ENCODE results near the gene FRAS1.

Gene FRAS1

GRCh38 chr4:78353921-78354320 is 296.8 kb downstream of the FRAS1 start:
- DNase-seq (ENCODE audit: insufficient read length, low spot score) = no peak
- TF ChIP-seq PAX5 (IDR thresholded peaks at IDR 0.05; ENCODE audit: insufficient read depth, low read length, severe bottlenecking) (no peak), POLR2AphosphoS5 (IDR thresholded peaks at IDR 0.05; ENCODE audit: low read depth, low read length) (no peak), SPI1 (IDR thresholded peaks at IDR 0.05; ENCODE audit: low read depth, low read length) (no peak), TAF1 (IDR thresholded peaks at IDR 0.05; ENCODE audit: low read depth, low read length) (no peak), POLR2A (IDR thresholded peaks at IDR 0.05; ENCODE audit: low read depth, low read length) (no peak), POU2F2 (IDR thresholded peaks at IDR 0.05; ENCODE audit: low read depth, low read length) (no peak)
- no peak for FAIRE-seq

GRCh38 chr4:78354782-78355181 is 297.7 kb downstream of the FRAS1 start:
- TF ChIP-seq PAX5 (IDR thresholded peaks at IDR 0.05; ENCODE audit: insufficient read depth, low read length, severe bottlenecking) = no peak
- no peak for TF ChIP-seq POLR2AphosphoS5 (IDR thresholded peaks at IDR 0.05; ENCODE audit: low read depth, low read length)
- TF ChIP-seq POU2F2 (IDR thresholded peaks at IDR 0.05; ENCODE audit: low read depth, low read length) = no peak
- no peak for TF ChIP-seq SPI1 (IDR thresholded peaks at IDR 0.05; ENCODE audit: low read depth, low read length)
- no peak for TF ChIP-seq TAF1 (IDR thresholded peaks at IDR 0.05; ENCODE audit: low read depth, low read length)
- TF ChIP-seq POLR2A (IDR thresholded peaks at IDR 0.05; ENCODE audit: low read depth, low read length) = no peak
- DNase-seq (ENCODE audit: insufficient read length, low spot score) (no peak), FAIRE-seq (no peak)

GRCh38 chr4:78355306-78355705 is 298.2 kb downstream of the FRAS1 start:
- TF ChIP-seq POU2F2 (IDR thresholded peaks at IDR 0.05; ENCODE audit: low read depth, low read length) (no peak), TAF1 (IDR thresholded peaks at IDR 0.05; ENCODE audit: low read depth, low read length) (no peak)
- no peak for FAIRE-seq
- DNase-seq (ENCODE audit: insufficient read length, low spot score) = no peak

GRCh38 chr4:78356251-78356786 is 299.2 kb downstream of the FRAS1 start:
- no peak for FAIRE-seq
- TF ChIP-seq PAX5 (IDR thresholded peaks at IDR 0.05; ENCODE audit: insufficient read depth, low read length, severe bottlenecking) (no peak), SPI1 (IDR thresholded peaks at IDR 0.05; ENCODE audit: low read depth, low read length) (no peak), TAF1 (IDR thresholded peaks at IDR 0.05; ENCODE audit: low read depth, low read length) (no peak), POU2F2 (IDR thresholded peaks at IDR 0.05; ENCODE audit: low read depth, low read length) (no peak), POLR2A (IDR thresholded peaks at IDR 0.05; ENCODE audit: low read depth, low read length) (no peak), POLR2AphosphoS5 (IDR thresholded peaks at IDR 0.05; ENCODE audit: low read depth, low read length) (no peak)
- DNase-seq (ENCODE audit: insufficient read length, low spot score) = no peak

- no peak for DNase-seq (ENCODE audit: insufficient read length, low spot score)
- TF ChIP-seq POLR2AphosphoS5 (IDR thresholded peaks at IDR 0.05; ENCODE audit: low read depth, low read length) (no peak), POU2F2 (IDR thresholded peaks at IDR 0.05; ENCODE audit: low read depth, low read length) (no peak), PAX5 (IDR thresholded peaks at IDR 0.05; ENCODE audit: insufficient read depth, low read length, severe bottlenecking) (no peak), SPI1 (IDR thresholded peaks at IDR 0.05; ENCODE audit: low read depth, low read length) (no peak), TAF1 (IDR thresholded peaks at IDR 0.05; ENCODE audit: low read depth, low read length) (no peak), POLR2A (IDR thresholded peaks at IDR 0.05; ENCODE audit: low read depth, low read length) (no peak)
- no peak for FAIRE-seq
Measured at GRCh38 chr4:78357122-78357521, 300.0 kb downstream of the FRAS1 start.

GRCh38 chr4:78360466-78360865 is 303.3 kb downstream of the FRAS1 start:
- DNase-seq (ENCODE audit: insufficient read length, low spot score) = no peak
- TF ChIP-seq POLR2A (IDR thresholded peaks at IDR 0.05; ENCODE audit: low read depth, low read length) = no peak
- TF ChIP-seq SPI1 (IDR thresholded peaks at IDR 0.05; ENCODE audit: low read depth, low read length) = no peak
- no peak for TF ChIP-seq POLR2AphosphoS5 (IDR thresholded peaks at IDR 0.05; ENCODE audit: low read depth, low read length)
- TF ChIP-seq POU2F2 (IDR thresholded peaks at IDR 0.05; ENCODE audit: low read depth, low read length) = no peak
- TF ChIP-seq TAF1 (IDR thresholded peaks at IDR 0.05; ENCODE audit: low read depth, low read length) = no peak
- TF ChIP-seq PAX5 (IDR thresholded peaks at IDR 0.05; ENCODE audit: insufficient read depth, low read length, severe bottlenecking) = no peak
- no peak for FAIRE-seq

GRCh38 chr4:78361621-78362120 is 304.5 kb downstream of the FRAS1 start:
- DNase-seq (ENCODE audit: insufficient read length, low spot score) = no peak
- FAIRE-seq = no peak
- TF ChIP-seq POLR2A (IDR thresholded peaks at IDR 0.05; ENCODE audit: low read depth, low read length) (no peak), SPI1 (IDR thresholded peaks at IDR 0.05; ENCODE audit: low read depth, low read length) (no peak), POU2F2 (IDR thresholded peaks at IDR 0.05; ENCODE audit: low read depth, low read length) (no peak), POLR2AphosphoS5 (IDR thresholded peaks at IDR 0.05; ENCODE audit: low read depth, low read length) (no peak), PAX5 (IDR thresholded peaks at IDR 0.05; ENCODE audit: insufficient read depth, low read length, severe bottlenecking) (no peak), TAF1 (IDR thresholded peaks at IDR 0.05; ENCODE audit: low read depth, low read length) (no peak)

GRCh38 chr4:78362310-78362709 is 305.2 kb downstream of the FRAS1 start:
- DNase-seq (ENCODE audit: insufficient read length, low spot score) = no peak
- TF ChIP-seq PAX5 (IDR thresholded peaks at IDR 0.05; ENCODE audit: insufficient read depth, low read length, severe bottlenecking) (no peak), POU2F2 (IDR thresholded peaks at IDR 0.05; ENCODE audit: low read depth, low read length) (no peak), SPI1 (IDR thresholded peaks at IDR 0.05; ENCODE audit: low read depth, low read length) (no peak), TAF1 (IDR thresholded peaks at IDR 0.05; ENCODE audit: low read depth, low read length) (no peak), POLR2A (IDR thresholded peaks at IDR 0.05; ENCODE audit: low read depth, low read length) (no peak), POLR2AphosphoS5 (IDR thresholded peaks at IDR 0.05; ENCODE audit: low read depth, low read length) (no peak)
- no peak for FAIRE-seq

GRCh38 chr4:78363031-78363570 is 306.0 kb downstream of the FRAS1 start:
- DNase-seq (ENCODE audit: insufficient read length, low spot score) (no peak), FAIRE-seq (no peak)
- TF ChIP-seq SPI1 (IDR thresholded peaks at IDR 0.05; ENCODE audit: low read depth, low read length) = no peak
- TF ChIP-seq TAF1 (IDR thresholded peaks at IDR 0.05; ENCODE audit: low read depth, low read length) = no peak
- no peak for TF ChIP-seq POLR2AphosphoS5 (IDR thresholded peaks at IDR 0.05; ENCODE audit: low read depth, low read length)
- TF ChIP-seq POLR2A (IDR thresholded peaks at IDR 0.05; ENCODE audit: low read depth, low read length) = no peak
- TF ChIP-seq POU2F2 (IDR thresholded peaks at IDR 0.05; ENCODE audit: low read depth, low read length) = no peak
- TF ChIP-seq PAX5 (IDR thresholded peaks at IDR 0.05; ENCODE audit: insufficient read depth, low read length, severe bottlenecking) = no peak

GRCh38 chr4:78369679-78370078 is 312.6 kb downstream of the FRAS1 start:
- FAIRE-seq (no peak), DNase-seq (ENCODE audit: insufficient read length, low spot score) (no peak)
- no peak for TF ChIP-seq POU2F2 (IDR thresholded peaks at IDR 0.05; ENCODE audit: low read depth, low read length)
- no peak for TF ChIP-seq POLR2AphosphoS5 (IDR thresholded peaks at IDR 0.05; ENCODE audit: low read depth, low read length)
- TF ChIP-seq SPI1 (IDR thresholded peaks at IDR 0.05; ENCODE audit: low read depth, low read length) = no peak
- TF ChIP-seq TAF1 (IDR thresholded peaks at IDR 0.05; ENCODE audit: low read depth, low read length) = no peak
- TF ChIP-seq POLR2A (IDR thresholded peaks at IDR 0.05; ENCODE audit: low read depth, low read length) = no peak
- TF ChIP-seq PAX5 (IDR thresholded peaks at IDR 0.05; ENCODE audit: insufficient read depth, low read length, severe bottlenecking) = no peak

All from GM12891 (cell line).